GM23248 (cell line): ENCODE measurements around the gene UXT.

Experiments used
- EZH2 ChIP-seq: fragments of 200-600 bp; sonication (generic); IDR thresholded peaks from 2 replicates; pipeline ENCODE4 v1.6.1; 2018; ENCODE audit warnings: antibody characterized with exemption, mild to moderate bottlenecking; ENCODE audit not compliant: insufficient read depth, poor library complexity, severe bottlenecking
- EZH2phosphoT487 ChIP-seq: fragments of 200-600 bp; sonication (generic); IDR thresholded peaks from 2 replicates; pipeline ENCODE4 v1.6.1; 2018; ENCODE audit warnings: antibody characterized with exemption, moderate library complexity, mild to moderate bottlenecking, low read depth; ENCODE audit not compliant: insufficient read depth

DNA sequence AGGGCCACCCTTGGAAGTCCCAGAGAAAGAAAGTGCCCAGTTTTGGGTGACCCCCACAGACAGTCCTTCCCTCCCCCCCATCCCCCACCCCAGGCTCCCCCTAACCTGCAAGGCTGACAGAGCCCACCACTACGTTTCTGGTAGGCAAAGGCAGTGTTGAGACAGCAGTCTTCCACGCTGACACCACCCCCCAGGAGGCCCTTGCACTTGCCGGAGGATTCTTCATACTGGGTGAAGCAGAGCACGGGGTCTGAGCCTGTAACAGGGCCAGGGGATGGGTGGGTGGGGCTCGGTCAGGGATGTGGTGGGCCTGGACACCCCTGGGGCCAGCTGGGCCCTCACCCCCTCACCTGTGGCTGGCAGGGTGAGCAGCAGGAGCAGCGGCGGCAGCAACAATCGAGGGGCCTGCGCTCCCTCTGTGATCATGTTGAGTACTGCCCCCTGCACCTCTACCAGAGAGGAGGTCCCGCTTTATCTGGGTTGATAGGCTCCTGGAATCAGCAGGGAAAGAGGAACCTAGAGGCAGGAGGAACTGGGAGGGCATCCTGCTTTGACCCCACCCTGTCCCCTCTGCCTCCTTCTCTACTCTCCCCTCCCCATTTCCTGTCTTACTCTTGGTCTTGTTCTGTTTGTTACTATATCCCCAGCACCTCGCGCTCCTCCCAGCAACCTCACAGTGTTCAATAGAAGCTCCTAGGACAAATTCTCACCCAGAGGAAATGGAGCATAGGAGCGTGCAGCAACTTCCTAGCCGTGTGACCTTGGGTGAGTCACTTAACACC, 29.4 kb downstream of the UXT start, which contains the start of gene CFP:
- no peak for TF ChIP-seq EZH2
- no peak for TF ChIP-seq EZH2phosphoT487
